NCI-H2081 (cell line): Measurements from ENCODE around the gene ALG9.
A peak's percentile ranks its signal among the peaks of the same experiment; 100 is the strongest.

ENCODE experiments used
- DNase-seq, 2 experiments: peaks; one replicate each; lab custom pipeline; 2025; lab: John Stamatoyannopoulos, UW

Gene ALG9

DNA sequence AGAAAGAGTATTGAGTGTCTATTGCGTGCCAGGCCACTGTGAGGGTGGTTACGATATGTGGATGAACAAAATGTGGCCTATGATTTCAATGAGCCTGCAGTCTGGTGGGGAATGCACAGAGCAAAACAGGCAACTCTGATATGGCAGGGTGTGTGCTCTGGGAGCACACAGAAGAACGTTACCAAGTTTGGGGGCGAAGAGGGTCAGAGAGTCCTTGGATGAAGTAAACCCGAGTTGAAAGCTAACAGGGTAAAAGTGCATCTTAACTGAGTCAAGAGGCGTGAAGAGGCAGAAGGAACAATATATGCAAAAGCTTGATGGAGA, 8.2 kb upstream of the ALG9 start:
- no peak for DNase-seq

DNA sequence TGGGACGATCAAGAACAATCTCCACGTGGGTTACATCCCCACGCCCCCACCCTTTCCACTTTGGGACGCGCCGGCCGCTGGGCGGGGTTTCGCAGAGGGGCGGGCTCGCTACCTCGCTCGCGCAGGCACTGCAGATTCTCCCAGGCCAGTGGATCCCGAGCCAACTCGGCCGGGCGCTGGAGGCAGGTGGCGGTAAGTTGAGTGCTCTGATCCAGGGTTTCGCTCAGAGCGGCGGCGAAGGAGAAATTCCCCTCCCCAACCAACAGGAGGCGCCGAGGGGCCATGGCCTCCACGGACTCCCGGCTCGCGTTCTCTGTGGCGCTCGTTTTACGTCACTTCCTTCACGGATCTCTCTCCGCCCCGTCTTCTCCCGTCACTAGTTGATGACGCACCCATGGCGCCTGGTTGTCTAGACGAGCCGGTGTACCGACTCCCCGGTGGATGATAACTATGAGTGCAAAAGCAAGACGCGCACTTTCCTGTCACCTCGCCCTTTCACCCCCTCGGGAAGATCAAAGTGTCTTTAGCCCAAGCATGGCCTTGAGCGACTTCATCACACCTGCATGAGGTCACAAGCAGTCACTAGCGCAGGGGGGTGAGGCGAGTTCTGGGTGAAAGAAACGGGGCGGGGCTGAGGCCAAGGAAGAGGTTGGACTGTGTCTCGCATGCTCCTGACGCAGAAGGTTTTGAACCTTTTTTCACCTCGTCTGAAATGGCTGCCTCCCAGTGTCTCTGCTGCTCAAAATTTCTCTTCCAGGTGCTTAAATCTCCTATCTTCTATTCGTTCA, 7.7 kb upstream of the ALG9 start, which contains the start of the genes CFAP68 and FDXACB1:
Gene CFAP68 (plus strand): TSS at position 693 of the 788 bp plus-strand sequence. CDS start 20 bp downstream, at position 713.
Gene FDXACB1 (minus strand): TSS at position 317 of the 788 bp plus-strand sequence. CDS start 33 bp downstream, at position 284.
- peak; percentile 97 to 99 for DNase-seq

- peak in 1 of 2 experiments; percentile 53 for DNase-seq
Observed at GRCh38 chr11:111878385-111878848, 7.0 kb upstream of the ALG9 start.

GRCh38 chr11:111871693-111872161, 346 bp upstream of the ALG9 start:
- DNase-seq: no peak

GRCh38 chr11:111870522-111870885, 877 bp downstream of the ALG9 start:
- no peak for DNase-seq

GRCh38 chr11:111870113-111870512, 1.3 kb downstream of the ALG9 start:
- DNase-seq: no peak

- DNase-seq: no peak
Observed at GRCh38 chr11:111860257-111860656, 11.1 kb downstream of the ALG9 start.

DNA sequence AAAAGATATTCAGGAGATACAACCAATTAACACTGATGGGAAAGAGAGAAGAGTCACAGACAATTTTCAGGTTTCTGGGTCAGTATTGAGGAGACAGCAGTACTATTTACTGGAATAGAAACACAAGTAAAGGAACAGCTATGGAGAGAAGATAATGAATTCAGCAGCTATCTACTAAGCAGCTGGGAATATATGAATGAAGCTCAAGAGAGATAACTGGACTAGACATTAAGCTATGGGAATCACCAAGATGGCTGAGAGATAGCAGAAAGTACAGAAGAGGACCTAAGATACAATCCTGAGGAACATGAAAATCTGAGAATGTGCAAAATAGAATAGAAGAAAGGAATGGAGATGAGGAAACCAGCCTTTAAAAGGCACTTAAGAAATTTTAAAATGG, 15.9 kb downstream of the ALG9 start:
- DNase-seq: no peak

DNA sequence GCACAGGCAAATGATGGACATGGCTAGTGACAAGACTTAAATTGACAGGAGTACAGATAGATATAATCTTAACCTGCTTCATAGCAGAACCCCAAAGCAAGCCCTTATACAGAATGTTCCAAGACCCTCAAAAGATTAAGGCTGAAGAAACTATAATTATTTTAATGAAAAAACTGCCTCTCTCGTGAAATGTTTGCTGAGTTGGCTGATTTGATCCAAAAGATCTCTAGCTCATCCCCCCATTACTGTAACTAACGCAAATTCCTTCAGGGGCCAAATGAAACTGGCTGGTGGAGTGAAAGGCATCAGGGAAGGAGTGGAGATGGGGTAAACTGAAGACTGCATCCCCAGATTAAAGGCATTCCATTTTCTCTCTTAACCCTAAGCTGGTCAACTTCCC, 19.3 kb downstream of the ALG9 start:
- DNase-seq: no peak

DNA sequence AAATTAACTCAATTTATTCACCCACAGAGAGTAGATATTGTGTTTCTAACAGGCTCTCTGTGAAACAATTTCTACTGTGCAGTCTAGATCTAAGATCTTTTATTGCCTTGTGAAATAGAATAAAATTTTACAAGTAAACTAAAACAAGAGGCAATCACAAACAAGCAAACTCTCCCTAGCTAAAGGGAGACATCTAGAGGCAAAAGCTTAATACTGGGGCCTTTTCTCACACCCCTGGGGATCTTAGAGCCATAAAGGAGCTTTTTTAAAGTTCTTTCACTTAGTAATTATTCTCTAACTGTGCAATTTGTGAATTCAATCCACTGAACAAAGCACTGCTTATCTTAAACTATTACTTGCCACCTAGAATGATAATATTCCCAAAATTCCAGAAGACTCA, 19.7 kb downstream of the ALG9 start:
- no peak for DNase-seq

DNA sequence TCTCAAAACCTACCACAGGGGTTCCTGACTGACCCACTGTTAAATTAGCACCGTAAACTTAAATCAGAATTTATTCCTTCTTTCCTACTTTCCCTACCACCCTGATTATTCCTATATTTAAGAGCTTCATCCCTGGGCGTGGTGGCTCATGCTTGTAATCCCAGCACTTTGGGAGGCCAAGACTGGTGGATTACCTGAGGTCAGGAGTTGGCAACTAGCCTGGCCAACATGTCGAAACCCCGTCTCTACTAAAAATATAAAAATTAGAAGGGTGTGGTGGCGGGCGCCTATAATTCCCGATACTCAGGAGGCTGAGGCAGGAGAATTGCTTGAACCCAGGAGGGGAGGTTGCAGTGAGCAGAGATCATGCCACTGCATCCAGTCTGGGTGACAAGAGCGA, 20.3 kb downstream of the ALG9 start:
- no peak for DNase-seq

DNA sequence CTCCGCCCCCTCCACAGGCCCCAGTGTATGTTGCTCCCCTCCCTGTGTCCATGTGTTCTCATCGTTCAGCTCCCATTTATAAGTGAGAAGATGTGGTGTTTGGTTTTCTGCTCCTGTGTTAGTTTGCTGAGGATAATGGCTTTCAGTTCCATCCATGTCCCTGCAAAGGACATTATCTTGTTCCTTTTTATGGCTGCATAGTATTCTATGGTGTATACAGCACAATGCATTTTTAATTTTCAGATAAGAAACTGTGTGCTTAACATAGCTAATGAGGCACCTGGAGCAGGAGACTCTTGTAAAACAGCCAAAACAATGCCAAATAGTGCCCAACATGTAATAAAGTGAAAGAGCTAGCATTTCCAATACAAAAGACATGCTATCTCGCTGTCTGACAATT, 21.8 kb downstream of the ALG9 start:
- DNase-seq: no peak

- DNase-seq: no peak
Observed at GRCh38 chr11:111846636-111847035, 24.7 kb downstream of the ALG9 start.

GRCh38 chr11:111846063-111846462, 25.3 kb downstream of the ALG9 start:
- no peak for DNase-seq

GRCh38 chr11:111845276-111846028, 25.9 kb downstream of the ALG9 start:
- DNase-seq: no peak

GRCh38 chr11:111843661-111844060, 27.7 kb downstream of the ALG9 start:
- no peak for DNase-seq

GRCh38 chr11:111841370-111842053, 29.9 kb downstream of the ALG9 start:
- DNase-seq: peak; percentile 83 to 86

DNA sequence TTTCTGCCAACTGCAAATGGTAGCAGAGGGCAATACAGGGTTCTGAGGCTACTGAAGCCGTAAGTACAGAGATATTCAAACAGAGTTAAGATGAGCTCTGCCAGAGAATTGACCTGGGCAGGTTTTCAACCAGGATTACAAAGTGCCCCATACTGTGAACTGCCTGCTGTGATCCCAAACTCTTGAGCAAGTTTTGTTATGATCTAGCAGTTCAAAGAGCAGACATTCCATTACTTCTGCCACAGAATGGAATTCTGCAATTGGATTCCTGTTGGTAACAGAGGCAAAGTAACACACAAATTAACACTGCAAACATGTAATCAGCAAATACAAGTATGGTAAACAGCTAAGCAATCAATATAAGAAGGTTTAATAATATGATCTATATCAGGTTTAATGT, 31.2 kb downstream of the ALG9 start:
- no peak for DNase-seq

- DNase-seq: no peak
Observed at GRCh38 chr11:111838054-111838453, 33.3 kb downstream of the ALG9 start.

DNA sequence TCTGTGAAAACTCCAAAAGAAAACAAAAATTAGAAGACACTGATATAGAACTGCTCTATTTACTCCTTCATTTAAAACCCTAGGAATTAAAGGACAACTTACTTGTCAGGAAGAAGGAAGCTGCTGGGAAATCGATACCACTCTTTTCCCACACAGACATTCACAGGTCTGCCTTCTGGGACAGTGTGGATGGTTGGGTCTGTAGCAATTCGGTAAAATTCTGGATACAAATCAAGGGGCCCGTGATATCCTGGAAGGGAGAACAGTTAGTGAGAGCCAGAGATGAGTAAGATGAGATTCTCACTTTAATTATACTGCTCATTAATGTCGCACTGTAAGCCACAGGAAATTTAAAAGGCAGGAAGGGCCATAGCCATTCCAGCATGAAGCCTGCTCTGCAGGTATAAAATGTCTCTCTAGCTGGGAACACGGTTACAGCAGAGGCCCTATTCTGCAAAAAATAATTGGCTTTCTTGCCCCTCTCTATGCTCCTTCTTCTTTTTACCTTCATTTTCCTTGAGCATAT, 34.0 kb downstream of the ALG9 start:
- DNase-seq: no peak

- DNase-seq: no peak
Observed at GRCh38 chr11:111836721-111837120, 34.7 kb downstream of the ALG9 start.

DNA sequence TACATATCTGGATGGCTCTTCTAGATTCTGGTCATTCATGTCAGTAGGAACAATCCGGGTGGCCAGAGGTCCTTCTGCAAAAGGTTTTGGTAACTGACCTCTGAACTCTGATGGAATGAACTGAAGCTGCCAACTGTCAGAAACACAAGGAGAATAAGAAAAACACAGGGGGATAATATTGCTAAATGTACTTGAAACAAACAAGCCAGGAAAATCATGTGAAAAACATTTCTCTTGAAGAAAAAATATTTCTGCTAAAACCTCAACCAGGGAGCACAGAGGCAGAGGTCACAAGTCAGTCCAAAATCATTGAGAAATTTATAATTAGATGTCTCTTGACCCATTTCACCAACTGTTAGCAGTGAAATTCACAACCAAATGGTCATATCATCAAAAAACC, 35.2 kb downstream of the ALG9 start:
- DNase-seq: no peak
